Right atrium auricular region (tissue), 2 donors: Measurements from ENCODE around the gene ZNF487. TPM values are rescaled to one million over a fixed set of nuclear protein-coding genes. Genes with fewer than 3 reads are reported as not detected.
"Not testable (repeated sequence)": the region's sequence is repeated elsewhere in the genome, so short reads cannot be mapped to it uniquely, and the experiment has no call there.

ENCODE experiments used
- DNase-seq: peaks from one replicate; pipeline ENCODE4 v3.0.0-alpha.2; 2019; ENCODE audit warnings: low spot score
- H3K27ac ChIP-seq, 2 donors: fragments of 200-600 bp; sonication (generic); 1 replicate in 1 of 2; 2 replicates in 1 of 2; pipeline ENCODE4 v1.5.1; 2016 to 2019
- H3K27me3 ChIP-seq, 2 donors: fragments of 200-600 bp; sonication (generic); one replicate each; pipeline versions ENCODE4 v1.5.1 to v1.6.0; 2017 to 2019
- H3K36me3 ChIP-seq: fragments of 200-600 bp; sonication (generic); one replicate; pipeline ENCODE4 v1.5.1; 2016
- H3K4me1 ChIP-seq, 2 donors: fragments of 200-600 bp; sonication (generic); one replicate each; pipeline versions ENCODE4 v1.5.1 to v1.6.0; 2017 to 2019
- H3K4me3 ChIP-seq, 2 donors: fragments of 200-600 bp; sonication (generic); 1 replicate in 1 of 2; 2 replicates in 1 of 2; pipeline ENCODE4 v1.5.1; 2017 to 2019; ENCODE audit warnings: mild to moderate bottlenecking in 1 of 2, moderate library complexity in 1 of 2
- H3K9me3 ChIP-seq, 2 donors: fragments of 200-600 bp; sonication (generic); one replicate each; pipeline ENCODE4 v1.5.1; 2019
- CTCF ChIP-seq, 2 donors: fragments of 200-600 bp; sonication (generic); IDR thresholded peaks; one replicate each; pipeline ENCODE4 v1.5.1; 2019; ENCODE audit warnings: antibody characterized with exemption in 2 of 2
- total RNA-seq, 2 donors: library from RNA; depleted of rRNA; stranded (reverse); fragments of >200 nt; gene quantifications; one replicate each; pipeline ENCODE4 v1.1.0, GENCODE V29; 2016

Gene ZNF487
- total RNA-seq, 2 donors from 2014 or later, result 3.9 to 4.9 TPM

- Histone ChIP-seq H3K9me3 (no peaks in the 10 kb centered on the region), H3K27ac (no peak overlapping the region), H3K4me1 (no peaks in the 10 kb centered on the region), H3K27me3 (no peaks in the 10 kb centered on the region), H3K4me3 (no peak overlapping the region), H3K36me3 (no peaks in the 10 kb centered on the region)
- DNase-seq, result no peak
- no peak for TF ChIP-seq CTCF (IDR thresholded peaks at IDR 0.05)
These were observed 5.8 kb upstream of the ZNF487 start for GRCh38 chr10:43430926-43431663.

- no peak for TF ChIP-seq CTCF (IDR thresholded peaks at IDR 0.05)
- DNase-seq, result no peak
- Histone ChIP-seq H3K27ac (peak overlapping the region; percentile 98 to 99), H3K27me3 (no peaks in the 10 kb centered on the region), H3K4me1 (peaks cover 0 to 7% of the 10 kb centered on the region in 2 donors), H3K4me3 (peak overlapping the region; percentile 78 to 85), H3K36me3 (no peaks in the 10 kb centered on the region), H3K9me3 (no peaks in the 10 kb centered on the region)
These were observed 395 bp downstream of the ZNF487 start for GRCh38 chr10:43437141-43437870.

GRCh38 chr10:43440463-43441134 is 3.7 kb downstream of the ZNF487 start:
- TF ChIP-seq CTCF (IDR thresholded peaks at IDR 0.05), result no peak
- peaks cover 0 to 7% of the 10 kb centered on the region in 2 donors for H3K4me1 ChIP-seq
- H3K27me3 ChIP-seq, result no peaks in the 10 kb centered on the region
- no peak overlapping the region for H3K27ac ChIP-seq
- no peaks in the 10 kb centered on the region for H3K9me3 ChIP-seq
- H3K4me3 ChIP-seq, result no peak overlapping the region
- DNase-seq, result no peak
- H3K36me3 ChIP-seq, result no peaks in the 10 kb centered on the region

- no peak for DNase-seq
- Histone ChIP-seq H3K27me3 (no peaks in the 10 kb centered on the region), H3K9me3 (no peaks in the 10 kb centered on the region), H3K36me3 (no peaks in the 10 kb centered on the region), H3K27ac (no peak overlapping the region), H3K4me3 (no peak overlapping the region), H3K4me1 (no peaks in the 10 kb centered on the region)
- TF ChIP-seq CTCF (IDR thresholded peaks at IDR 0.05), result no peak
These were observed 7.4 kb downstream of the ZNF487 start for GRCh38 chr10:43444323-43444722.

GRCh38 chr10:43444897-43445466 is 8.1 kb downstream of the ZNF487 start:
- no peaks in the 10 kb centered on the region for H3K27me3 ChIP-seq
- H3K27ac ChIP-seq, result no peak overlapping the region
- H3K36me3 ChIP-seq, result no peaks in the 10 kb centered on the region
- no peak overlapping the region for H3K4me3 ChIP-seq
- no peaks in the 10 kb centered on the region for H3K4me1 ChIP-seq
- DNase-seq, result no peak
- no peaks in the 10 kb centered on the region for H3K9me3 ChIP-seq
- TF ChIP-seq CTCF (IDR thresholded peaks at IDR 0.05), result no peak

GRCh38 chr10:43446219-43447017 is 9.5 kb downstream of the ZNF487 start:
- DNase-seq, H3K4me1 ChIP-seq, H3K27me3 ChIP-seq, H3K36me3 ChIP-seq, H3K9me3 ChIP-seq, H3K4me3 ChIP-seq, H3K27ac ChIP-seq: not testable (repeated sequence)
